OCI-LY1 (cell line): Measurements from ENCODE around the gene DNAH17.

Source experiments
- CTCF ChIP-seq: fragments of 200-600 bp; sonication (generic), shearing (Covaris generic); IDR thresholded peaks from 2 replicates; pipeline ENCODE4 v1.5.1; 2017; ENCODE audit warnings: mild to moderate bottlenecking, antibody characterized with exemption, low read length, moderate library complexity, mixed read lengths
- EZH2 ChIP-seq: fragments of 200-600 bp; sonication (generic), shearing (Covaris generic); IDR thresholded peaks from 2 replicates; pipeline ENCODE4 v1.8.0; 2017; ENCODE audit warnings: borderline replicate concordance, mixed run types, mild to moderate bottlenecking, antibody characterized with exemption, low read length, moderate library complexity, mixed read lengths

- TF ChIP-seq CTCF (peak; percentile 64), EZH2 (no peak)
These were observed 80.1 kb downstream of the DNAH17 start for GRCh38 chr17:78497115-78497540.
